Activated naive CD4-positive, alpha-beta T cell treated with anti-CD3 and anti-CD28 coated beads for 36 hours (primary cell): ENCODE data around the gene PLIN3. TPM values are rescaled to one million over a fixed set of nuclear protein-coding genes. Genes with fewer than 3 reads are reported as not detected.
"Not testable (repeated sequence)": the region's sequence is repeated elsewhere in the genome, so short reads cannot be mapped to it uniquely, and the experiment has no call there.

ENCODE experiments used
- CTCF ChIA-PET: fragments of 350-600 bp; sonication (Branson Sonifier 250); formaldehyde crosslinking; loops from one replicate; lab custom pipeline; 2021; ENCODE audit warnings: antibody characterized with exemption; lab: Charles Lee
- DNase-seq: peaks from one replicate; pipeline ENCODE4 v3.0.0-alpha.2; 2020
- H3K27ac Mint-ChIP-seq: one replicate; pipeline ENCODE4 v1.8.0; 2021; ENCODE audit warnings: mild to moderate bottlenecking, mixed read lengths
- H3K27me3 Mint-ChIP-seq: one replicate; pipeline ENCODE4 v1.8.0; 2021; ENCODE audit warnings: low read depth, mixed read lengths
- H3K36me3 Mint-ChIP-seq: one replicate; pipeline ENCODE4 v1.8.0; 2021; ENCODE audit warnings: low read depth, mixed read lengths
- H3K4me1 Mint-ChIP-seq: one replicate; pipeline ENCODE4 v1.8.0; 2021; ENCODE audit warnings: low read depth, mixed read lengths
- H3K4me3 Mint-ChIP-seq: one replicate; pipeline ENCODE4 v1.8.0; 2021; ENCODE audit warnings: mild to moderate bottlenecking, moderate library complexity, mixed read lengths
- H3K9me3 Mint-ChIP-seq: one replicate; pipeline ENCODE4 v1.8.0; 2021; ENCODE audit warnings: mixed read lengths
- intact Hi-C: fragments of 100-400 bp; cut with micrococcal nuclease; formaldehyde crosslinking; loops from one replicate; pipeline ENCODE4 v1.15.1; 2023
- total RNA-seq, 2 experiments: library from RNA; stranded (reverse); gene quantifications; one replicate each; pipeline ENCODE4 v1.2.3, GENCODE V29; 2021

The PLIN3 gene
- total RNA-seq, 2 experiments from 2014 or later = 16.1 to 17.1 TPM

DNA sequence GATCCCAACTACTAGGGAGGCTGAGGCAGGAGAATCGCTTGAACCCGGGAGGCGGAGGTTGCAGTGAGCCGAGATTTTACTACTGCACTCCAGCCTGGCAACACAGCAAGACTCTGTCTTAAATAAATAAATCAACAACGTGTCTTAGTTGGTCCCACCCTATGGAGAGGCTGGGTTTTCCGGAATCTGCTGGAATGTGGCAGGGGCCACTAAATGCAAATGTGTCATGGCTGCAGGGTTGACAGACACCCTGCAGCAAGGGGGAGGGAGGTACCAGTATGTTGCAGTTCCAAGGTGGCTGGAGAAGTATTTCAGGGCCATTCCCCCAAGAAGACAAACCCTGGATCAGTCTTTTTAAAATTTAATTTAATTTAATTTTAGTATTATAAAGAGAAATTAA is 20.3 kb upstream of the PLIN3 start:
- H3K4me3 Mint-ChIP-seq, H3K36me3 Mint-ChIP-seq, H3K4me1 Mint-ChIP-seq, intact Hi-C loops, CTCF ChIA-PET, DNase-seq, H3K27me3 Mint-ChIP-seq, H3K9me3 Mint-ChIP-seq, H3K27ac Mint-ChIP-seq: not testable (repeated sequence)

DNA sequence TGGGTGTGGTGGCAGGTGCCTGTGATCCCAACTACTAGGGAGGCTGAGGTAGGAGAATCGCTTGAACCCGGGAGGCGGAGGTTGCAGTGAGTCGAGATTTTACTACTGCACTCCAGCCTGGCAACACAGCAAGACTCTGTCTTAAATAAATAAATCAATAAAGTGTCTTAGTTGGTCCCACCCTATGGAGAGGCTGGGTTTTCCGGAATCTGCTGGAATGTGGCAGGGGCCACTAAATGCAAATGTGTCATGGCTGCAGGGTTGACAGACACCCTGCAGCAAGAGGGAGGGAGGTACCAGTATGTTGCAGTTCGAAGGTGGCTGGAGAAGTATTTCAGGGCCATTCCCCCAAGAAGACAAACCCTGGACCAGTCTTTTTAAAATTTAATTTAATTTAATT is 17.5 kb upstream of the PLIN3 start:
- H3K27me3 Mint-ChIP-seq, H3K4me1 Mint-ChIP-seq, intact Hi-C loops, CTCF ChIA-PET, H3K4me3 Mint-ChIP-seq, DNase-seq, H3K27ac Mint-ChIP-seq, H3K36me3 Mint-ChIP-seq, H3K9me3 Mint-ChIP-seq: not testable (repeated sequence)

DNA sequence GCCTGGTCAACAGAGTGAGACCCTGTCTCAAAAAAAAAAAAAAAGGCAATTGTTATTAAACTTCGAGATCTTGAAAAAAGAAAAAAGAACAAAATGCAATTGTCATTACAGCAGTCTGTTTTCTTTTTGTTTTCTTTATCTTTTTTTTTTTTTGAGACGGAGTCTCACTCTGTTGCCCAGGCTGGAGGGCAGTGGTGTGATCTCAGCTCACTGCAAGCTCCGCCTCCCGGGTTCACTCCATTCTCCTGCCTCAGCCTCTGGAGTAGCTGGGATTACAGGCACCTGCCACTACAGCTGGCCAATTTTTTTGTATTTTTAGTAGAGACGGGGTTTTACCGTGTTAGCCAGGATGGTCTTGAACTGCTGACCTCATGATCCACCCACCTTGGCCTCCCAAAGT is 15.4 kb upstream of the PLIN3 start:
- H3K36me3 Mint-ChIP-seq, DNase-seq, H3K4me3 Mint-ChIP-seq, intact Hi-C loops, H3K27me3 Mint-ChIP-seq, H3K27ac Mint-ChIP-seq, H3K9me3 Mint-ChIP-seq, H3K4me1 Mint-ChIP-seq: not testable (repeated sequence)
- CTCF ChIA-PET = interaction anchor here (0.6 kb wide), 1 partner anchor 9 kb away, joined by 3 read pairs; no protein-coding TSS in a partner anchor

DNA sequence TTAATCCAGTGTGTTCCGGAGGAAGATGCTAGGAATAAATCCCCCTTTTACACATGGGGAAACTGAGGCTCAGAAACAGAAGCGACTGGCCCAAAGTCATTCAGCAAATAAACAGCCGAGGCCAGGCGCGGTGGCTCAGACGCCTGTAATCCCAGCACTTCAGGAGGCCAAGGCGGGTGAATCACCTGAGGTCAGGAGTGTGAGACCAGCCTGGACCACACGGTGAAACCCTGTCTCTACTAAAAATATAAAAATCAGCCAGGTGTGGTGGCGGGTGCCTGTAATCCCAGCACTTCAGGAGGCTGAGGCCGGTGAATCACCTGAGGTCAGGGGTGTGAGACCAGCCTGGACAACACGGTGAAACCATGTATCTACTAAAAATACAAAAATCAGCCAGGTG is 11.6 kb upstream of the PLIN3 start:
- no peak for DNase-seq
- H3K9me3 Mint-ChIP-seq = no peaks in the 10 kb centered on the region
- intact Hi-C loops = no loop called here
- CTCF ChIA-PET = interaction anchor here (0.6 to 0.9 kb wide), 2 partner anchors 8 to 13 kb away, joined by 3 to 4 read pairs; no protein-coding TSS in a partner anchor
- peak overlapping the region; percentile 6 for H3K4me3 Mint-ChIP-seq
- no peaks in the 10 kb centered on the region for H3K36me3 Mint-ChIP-seq
- no peaks in the 10 kb centered on the region for H3K27me3 Mint-ChIP-seq
- no peak overlapping the region for H3K27ac Mint-ChIP-seq
- H3K4me1 Mint-ChIP-seq = peaks cover 6% of the 10 kb centered on the region

DNA sequence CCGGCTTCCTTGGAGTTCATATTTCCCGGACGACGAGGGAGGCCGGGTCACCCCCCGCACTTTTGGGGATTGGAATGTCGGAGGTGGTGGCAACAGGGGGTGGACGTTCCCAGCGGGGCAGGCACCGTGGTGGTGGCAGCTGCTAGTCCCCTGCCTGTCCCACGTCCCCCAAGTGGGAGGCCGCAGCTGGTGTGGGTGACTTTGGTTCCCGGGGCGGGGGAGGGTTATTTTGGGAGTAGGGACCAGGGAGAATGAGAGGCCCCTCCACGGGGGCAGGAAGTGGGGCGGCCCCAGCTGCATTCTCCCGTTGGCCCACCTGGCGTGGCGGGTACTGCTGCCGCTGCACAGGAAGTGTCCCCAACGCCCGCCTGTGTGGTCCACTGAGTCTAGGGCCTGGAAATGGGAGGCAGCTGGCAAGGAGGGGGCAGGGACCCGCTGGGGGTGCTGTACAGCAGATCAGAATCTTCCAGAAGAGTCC is 11.1 kb upstream of the PLIN3 start:
- peak overlapping the region; percentile 6 for H3K4me3 Mint-ChIP-seq
- CTCF ChIA-PET = no interaction called here
- peak; percentile 31 for DNase-seq
- no peaks in the 10 kb centered on the region for H3K9me3 Mint-ChIP-seq
- H3K4me1 Mint-ChIP-seq = peaks cover 6% of the 10 kb centered on the region
- intact Hi-C loops = no loop called here
- no peak overlapping the region for H3K27ac Mint-ChIP-seq
- H3K27me3 Mint-ChIP-seq = no peaks in the 10 kb centered on the region
- no peaks in the 10 kb centered on the region for H3K36me3 Mint-ChIP-seq

DNA sequence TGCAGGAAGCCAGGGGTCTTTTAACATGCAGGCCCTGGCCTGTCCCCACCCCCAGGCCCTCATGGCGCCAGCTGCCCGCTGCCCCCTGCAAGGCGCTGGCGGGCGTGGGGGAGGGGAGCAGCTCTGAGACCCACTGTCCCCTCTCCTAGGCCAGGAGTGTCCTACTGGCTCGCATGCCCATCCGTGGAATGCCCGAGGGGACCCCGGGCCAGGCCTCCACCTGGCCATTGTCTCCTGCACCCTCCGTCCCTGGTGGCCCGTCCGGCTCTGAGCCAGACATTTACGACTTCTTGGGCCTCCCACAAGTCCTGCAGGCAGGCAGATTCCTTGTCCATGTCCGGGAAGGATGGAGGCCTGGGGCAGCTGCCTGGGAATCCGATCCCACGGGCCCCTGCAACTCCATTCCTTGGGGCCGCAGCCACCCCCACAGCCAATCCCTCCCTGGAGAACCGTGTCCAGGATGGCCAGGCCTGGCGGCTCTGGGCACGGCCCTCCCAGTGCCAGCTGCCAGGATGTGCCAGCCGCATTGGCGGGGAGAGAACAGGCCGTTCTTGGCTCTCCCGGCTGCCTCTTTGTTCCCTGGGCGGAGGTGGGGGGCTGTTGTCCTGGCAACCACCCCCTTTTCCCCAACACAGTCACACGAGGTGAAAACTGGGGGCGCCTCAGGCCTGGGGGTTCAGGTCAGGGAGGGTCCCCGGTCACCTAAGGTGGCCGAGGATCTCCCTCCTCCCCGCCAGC is 10.5 kb upstream of the PLIN3 start:
- intact Hi-C loops = no loop called here
- peaks cover 6% of the 10 kb centered on the region for H3K4me1 Mint-ChIP-seq
- no peaks in the 10 kb centered on the region for H3K9me3 Mint-ChIP-seq
- H3K27ac Mint-ChIP-seq = no peak overlapping the region
- H3K4me3 Mint-ChIP-seq = no peak overlapping the region
- H3K27me3 Mint-ChIP-seq = no peaks in the 10 kb centered on the region
- no peak for DNase-seq
- CTCF ChIA-PET = no interaction called here
- no peaks in the 10 kb centered on the region for H3K36me3 Mint-ChIP-seq

DNA sequence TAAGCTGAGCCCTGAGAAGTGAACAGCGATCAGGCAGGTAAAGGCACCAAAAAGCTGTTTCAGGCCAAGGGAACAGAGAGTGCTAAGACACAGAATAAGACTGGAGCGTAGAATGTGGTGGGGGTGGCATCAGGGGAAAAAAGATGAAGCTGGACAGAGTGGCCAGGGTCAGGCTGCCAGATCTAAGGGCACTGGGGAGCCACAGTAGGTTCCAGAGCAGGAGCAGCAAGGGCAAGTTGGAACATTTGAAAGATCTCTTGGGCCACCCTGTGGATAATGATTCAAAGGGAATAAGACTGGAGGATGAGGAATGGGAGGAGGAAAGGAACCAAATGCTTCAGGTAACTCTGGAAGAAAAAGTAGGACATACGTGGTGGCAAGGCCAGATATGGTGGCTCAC is 6.5 kb upstream of the PLIN3 start:
- no peak overlapping the region for H3K27ac Mint-ChIP-seq
- no peaks in the 10 kb centered on the region for H3K9me3 Mint-ChIP-seq
- intact Hi-C loops = no loop called here
- H3K36me3 Mint-ChIP-seq = no peaks in the 10 kb centered on the region
- H3K4me1 Mint-ChIP-seq = peaks cover 15% of the 10 kb centered on the region
- DNase-seq = no peak
- CTCF ChIA-PET = interaction anchor here (0.6 to 4.0 kb wide), 6 partner anchors 9 to 159 kb away, joined by 3 to 54 read pairs (median 4); no protein-coding TSS in a partner anchor
- no peak overlapping the region for H3K4me3 Mint-ChIP-seq
- H3K27me3 Mint-ChIP-seq = peaks cover 3% of the 10 kb centered on the region

DNA sequence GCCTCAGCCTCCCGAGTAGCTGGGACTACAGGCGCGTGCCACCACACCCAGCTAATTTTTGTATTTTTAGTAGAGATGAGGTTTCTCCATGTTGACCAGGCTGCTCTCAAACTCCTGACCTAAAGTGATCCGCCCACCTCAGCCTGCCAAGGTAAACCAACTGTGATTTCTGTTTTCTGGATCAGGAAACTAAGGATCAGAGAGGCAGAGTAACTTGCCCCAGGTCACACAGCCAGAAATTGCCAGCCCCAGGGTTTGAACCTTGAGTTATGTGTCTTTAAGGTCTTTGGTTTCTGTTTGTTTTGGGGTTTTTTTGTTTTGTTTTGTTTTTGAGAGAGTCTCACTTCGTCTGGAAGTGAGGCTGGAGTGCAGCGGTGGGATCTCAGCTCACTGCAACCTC is 4.2 kb upstream of the PLIN3 start:
- Mint-ChIP-seq H3K9me3 (no peaks in the 10 kb centered on the region), H3K27ac (no peak overlapping the region), H3K27me3 (peaks cover 3% of the 10 kb centered on the region), H3K36me3 (no peaks in the 10 kb centered on the region), H3K4me1 (peaks cover 16% of the 10 kb centered on the region), H3K4me3 (no peak overlapping the region)
- no peak for DNase-seq
- CTCF ChIA-PET = interaction anchor here (1.1 to 4.0 kb wide), 4 partner anchors 41 to 160 kb away, joined by 3 to 54 read pairs (median 14); no protein-coding TSS in a partner anchor
- intact Hi-C loops = loop anchor here (1.0 kb wide), 2 partner anchors 40 to 160 kb away; no protein-coding TSS in a partner anchor

DNA sequence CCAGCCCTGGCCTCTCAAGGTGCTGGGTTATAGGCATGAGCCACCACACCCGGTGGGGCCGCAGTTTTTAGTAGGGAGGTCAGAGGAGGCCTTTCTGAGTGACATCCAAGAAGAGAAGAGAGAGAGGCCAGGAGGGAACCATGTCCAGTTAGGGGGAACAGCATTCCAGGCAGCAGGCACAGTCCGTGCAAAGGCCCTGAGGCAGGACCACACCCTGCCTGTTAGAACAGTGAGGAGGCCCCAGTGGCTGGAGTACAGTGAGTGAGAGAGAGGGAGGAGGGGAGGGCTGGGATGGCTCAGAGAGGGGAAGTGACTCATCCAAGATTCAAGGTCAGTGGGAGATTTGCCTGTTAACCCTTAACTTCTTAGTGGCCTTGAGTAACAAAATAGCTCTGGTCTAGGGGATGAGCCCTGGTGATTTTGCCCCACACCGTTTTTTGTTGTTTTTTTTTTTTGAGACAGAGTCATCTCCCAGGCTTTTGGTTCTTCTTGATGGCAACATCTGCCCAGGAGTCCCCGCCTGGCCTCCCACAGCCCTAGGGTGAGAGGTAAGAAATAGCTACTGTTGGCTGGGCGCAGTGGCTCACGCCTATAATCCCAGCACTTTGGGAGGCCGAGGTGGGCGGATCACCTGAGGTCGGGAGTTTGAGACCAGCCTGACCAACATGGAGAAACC is 2.7 kb upstream of the PLIN3 start:
- no peak overlapping the region for H3K27ac Mint-ChIP-seq
- CTCF ChIA-PET = interaction anchor here (0.7 to 4.0 kb wide), 5 partner anchors 9 to 161 kb away, joined by 3 to 54 read pairs (median 8); no protein-coding TSS in a partner anchor
- no peaks in the 10 kb centered on the region for H3K36me3 Mint-ChIP-seq
- DNase-seq = peak; percentile 57
- peaks cover 20% of the 10 kb centered on the region for H3K4me1 Mint-ChIP-seq
- intact Hi-C loops = no loop called here
- no peak overlapping the region for H3K4me3 Mint-ChIP-seq
- H3K9me3 Mint-ChIP-seq = no peaks in the 10 kb centered on the region
- H3K27me3 Mint-ChIP-seq = peaks cover 3% of the 10 kb centered on the region

DNA sequence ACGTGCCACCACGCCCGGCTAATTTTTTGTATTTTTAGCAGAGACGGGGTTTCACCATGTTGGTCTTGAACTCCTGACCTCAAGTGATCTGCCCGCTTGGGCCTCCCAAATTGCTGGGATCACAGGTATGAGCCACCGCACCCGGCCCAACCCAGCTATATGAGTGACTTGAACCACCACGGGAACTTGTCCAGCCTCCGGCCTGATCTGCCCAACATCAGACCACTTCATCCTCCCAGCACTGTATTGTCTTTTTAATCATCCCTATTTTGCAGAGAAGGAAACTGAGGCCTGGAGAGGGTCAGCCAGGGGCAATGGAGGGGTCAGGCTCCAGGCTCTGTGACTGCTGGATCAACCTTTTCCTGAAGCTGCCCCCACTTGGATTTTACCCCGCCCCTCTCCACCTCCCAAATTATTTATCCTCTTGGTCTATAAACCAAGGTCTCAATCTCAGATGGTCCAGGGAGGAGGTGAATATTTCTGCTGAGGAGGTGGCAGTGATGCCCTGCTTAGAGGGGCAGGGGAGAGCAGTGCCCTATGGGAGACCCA is 893 bp upstream of the PLIN3 start:
- H3K27me3 Mint-ChIP-seq = peaks cover 3% of the 10 kb centered on the region
- CTCF ChIA-PET = interaction anchor here (0.6 to 2.8 kb wide), 7 partner anchors 12 to 163 kb away, joined by 3 to 13 read pairs (median 6); no protein-coding TSS in a partner anchor
- DNase-seq = no peak
- H3K36me3 Mint-ChIP-seq = no peaks in the 10 kb centered on the region
- peaks cover 20% of the 10 kb centered on the region for H3K4me1 Mint-ChIP-seq
- H3K27ac Mint-ChIP-seq = no peak overlapping the region
- no peaks in the 10 kb centered on the region for H3K9me3 Mint-ChIP-seq
- intact Hi-C loops = loop anchor here (5.0 kb wide), 1 partner anchor 146 kb away; the partner anchor contains the start of gene DPP9
- H3K4me3 Mint-ChIP-seq = peak overlapping the region; percentile 74

DNA sequence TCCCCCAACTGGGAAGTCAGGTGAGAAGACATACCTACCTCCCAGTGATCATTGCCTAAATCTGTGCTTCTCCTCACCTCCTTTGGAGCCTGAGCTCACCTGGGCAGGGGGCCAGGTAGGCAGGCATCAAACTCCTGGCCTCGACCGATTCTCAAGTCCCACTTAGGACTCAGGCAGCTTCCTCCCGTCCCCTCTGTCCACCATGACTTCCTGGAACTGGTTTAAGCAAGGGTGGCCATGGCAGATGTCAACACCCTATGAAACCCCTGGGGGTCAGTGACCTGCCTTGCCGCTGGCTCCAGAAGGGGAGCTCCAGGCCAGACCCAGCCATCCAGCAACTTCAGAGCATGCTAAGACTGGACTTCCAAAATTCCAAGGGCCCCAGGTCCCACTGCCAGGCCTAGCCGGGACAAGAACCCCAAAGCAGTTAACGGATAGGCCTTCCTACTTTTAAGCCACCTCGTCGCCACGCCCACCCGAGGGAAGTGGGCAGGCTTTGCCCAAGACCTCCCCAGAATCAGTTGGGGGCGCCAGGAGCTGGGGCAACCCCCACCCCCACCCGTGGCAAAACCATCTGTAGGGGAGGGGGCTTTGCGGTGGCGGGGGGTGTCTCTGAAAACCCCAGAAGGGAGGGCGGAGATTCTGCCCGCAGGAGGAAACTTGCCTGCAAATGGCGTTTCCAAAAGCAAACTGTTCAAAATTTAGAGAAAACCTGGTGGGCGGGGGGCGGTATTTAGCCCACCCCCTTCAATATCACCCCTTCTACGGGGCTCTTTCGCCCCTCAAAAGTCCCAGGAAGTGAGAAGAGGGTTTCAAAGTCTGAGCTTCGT is 657 bp downstream of the PLIN3 start:
- H3K4me1 Mint-ChIP-seq = peaks cover 18% of the 10 kb centered on the region
- peak overlapping the region; percentile 74 for H3K4me3 Mint-ChIP-seq

More for the DNA sequence above, 657 bp downstream of the PLIN3 start:
- DNase-seq = peak; percentile 41
- no peaks in the 10 kb centered on the region for H3K27me3 Mint-ChIP-seq
- no peaks in the 10 kb centered on the region for H3K36me3 Mint-ChIP-seq
- intact Hi-C loops = loop anchor here (1.0 to 5.0 kb wide), 3 partner anchors 44 to 145 kb away; partner anchors contain the start of gene DPP9
- CTCF ChIA-PET = interaction anchor here (0.6 to 2.8 kb wide), 7 partner anchors 13 to 76 kb away, joined by 3 to 13 read pairs (median 3); no protein-coding TSS in a partner anchor
- H3K9me3 Mint-ChIP-seq = no peaks in the 10 kb centered on the region
- peak overlapping the region; percentile 36 for H3K27ac Mint-ChIP-seq
